H1 (cell line): ENCODE measurements around the gene IL18R1. TPM values are rescaled to one million over a fixed set of nuclear protein-coding genes. Genes with fewer than 3 reads are reported as not detected.

Experiments used
- CTCF ChIA-PET: fragments of 300-600 bp; sonication (Branson Sonifier 250); formaldehyde crosslinking; loops from one replicate; lab custom pipeline; 2021; ENCODE audit not compliant: partially characterized antibody; lab: Charles Lee
- POLR2A ChIA-PET: fragments of 300-600 bp; sonication (Branson Sonifier 250); formaldehyde crosslinking; loops from one replicate; lab custom pipeline; 2021; ENCODE audit warnings: inconsistent platforms; ENCODE audit not compliant: partially characterized antibody; lab: Charles Lee
- DNase-seq, 2 experiments: peaks; one replicate each; pipeline versions ENCODE4 v3.0.0 to v3.0.0-alpha.2; 2010 to 2022; ENCODE audit warnings: low spot score in 2 of 2, low read depth in 1 of 2, mixed read lengths in 1 of 2
- FAIRE-seq: peaks from 2 replicates; lab custom pipeline; 2011; peaks lifted over from hg19 to GRCh38; lab: Jason Lieb, UNC
- H2AFZ ChIP-seq: 2 replicates; pipeline ENCODE4 v1.8.1; 2012; ENCODE audit warnings: low read length, inconsistent platforms
- H2AK5ac ChIP-seq: 2 replicates; pipeline ENCODE4 v1.6.1; 2013; ENCODE audit warnings: low read depth, low read length
- H2BK120ac ChIP-seq: replicated peaks from 2 replicates; pipeline ENCODE3; 2013; ENCODE audit warnings: low read depth, low read length, inconsistent platforms
- H2BK12ac ChIP-seq: 2 replicates; pipeline ENCODE4 v1.6.1; 2013; ENCODE audit warnings: low read depth, low read length
- H2BK15ac ChIP-seq: 2 replicates; pipeline ENCODE4 v1.6.1; 2013; ENCODE audit warnings: low read length
- H2BK20ac ChIP-seq: 2 replicates; pipeline ENCODE4 v1.6.1; 2013; ENCODE audit warnings: low read length
- H2BK5ac ChIP-seq: 2 replicates; pipeline ENCODE4 v1.6.1; 2013; ENCODE audit warnings: low read depth, low read length
- H3K14ac ChIP-seq: 2 replicates; pipeline ENCODE4 v1.6.1; 2013; ENCODE audit warnings: inconsistent platforms; ENCODE audit not compliant: insufficient read length
- H3K18ac ChIP-seq: 2 replicates; pipeline ENCODE4 v1.6.1; 2013; ENCODE audit warnings: low read length; ENCODE audit errors: extremely low read depth
- H3K23ac ChIP-seq: 2 replicates; pipeline ENCODE4 v1.6.1; 2013; ENCODE audit warnings: inconsistent platforms; ENCODE audit not compliant: insufficient read length
- H3K23me2 ChIP-seq: 2 replicates; pipeline ENCODE4 v1.6.1; 2013; ENCODE audit warnings: low read depth, low read length
- H3K27ac ChIP-seq: 2 replicates; pipeline ENCODE4 v1.6.1; 2011; ENCODE audit warnings: low read depth, low read length, inconsistent platforms
- H3K27me3 ChIP-seq, 4 experiments: replicated peaks in 1 of 4; 1 replicate in 1 of 4; 2 replicates in 3 of 4; pipeline versions ENCODE4 v1.6.1 to v1.8.1; 2011 to 2013; ENCODE audit warnings: low read length in 3 of 4, mild to moderate bottlenecking in 3 of 4, inconsistent platforms in 2 of 4, mixed read lengths in 2 of 4, moderate library complexity in 1 of 4; ENCODE audit not compliant: control insufficient read depth in 3 of 4, insufficient read depth in 3 of 4; ENCODE audit errors: extremely low read depth in 1 of 4
- H3K36me3 ChIP-seq, 4 experiments: 2 replicates each; pipeline versions ENCODE4 v1.6.1 to v1.8.1; 2011 to 2013; ENCODE audit warnings: mild to moderate bottlenecking in 4 of 4, low read length in 3 of 4, moderate library complexity in 2 of 4, control low read depth in 1 of 4, inconsistent platforms in 1 of 4; ENCODE audit not compliant: insufficient read depth in 4 of 4, control insufficient read depth in 2 of 4
- H3K4ac ChIP-seq: replicated peaks from 2 replicates; pipeline ENCODE3; 2013; ENCODE audit warnings: low read length, low read depth, mixed read lengths, inconsistent platforms; ENCODE audit not compliant: insufficient read length
- H3K4me1 ChIP-seq, 4 experiments: replicated peaks in 1 of 4; 1 replicate in 1 of 4; 2 replicates in 3 of 4; pipeline versions ENCODE4 v1.6.1 to v1.8.1; 2011 to 2013; ENCODE audit warnings: low read length in 3 of 4, inconsistent platforms in 2 of 4, mixed read lengths in 1 of 4; ENCODE audit not compliant: insufficient read depth in 4 of 4, control insufficient read depth in 3 of 4
- H3K4me2 ChIP-seq, 2 experiments: 2 replicates each; pipeline versions ENCODE4 v1.6.1 to v1.8.1; 2011 to 2013; ENCODE audit warnings: low read depth in 2 of 2, low read length in 2 of 2, control low read depth in 1 of 2, inconsistent platforms in 1 of 2, mild to moderate bottlenecking in 1 of 2; ENCODE audit not compliant: insufficient read depth in 1 of 2
- H3K4me3 ChIP-seq, 4 experiments: fragments of 200-600, 300-600 bp in 1 of 4; sonication (generic), shearing (Covaris generic), sonication (Bioruptor Twin) in 1 of 4; 2 replicates each; pipeline versions ENCODE4 v1.5.1 to v1.8.1; 2011 to 2016; ENCODE audit warnings: low read length in 4 of 4, low read depth in 3 of 4, control low read depth in 2 of 4, inconsistent platforms in 2 of 4, mild to moderate bottlenecking in 2 of 4, mixed read lengths in 1 of 4, moderate library complexity in 1 of 4; ENCODE audit not compliant: insufficient read depth in 2 of 4; ENCODE audit errors: extremely low read depth in 1 of 4
- H3K56ac ChIP-seq: replicated peaks from 2 replicates; pipeline ENCODE3; 2013; ENCODE audit warnings: low read depth, mild to moderate bottlenecking, mixed read lengths, low read length, inconsistent platforms; ENCODE audit not compliant: insufficient read length
- H3K79me1 ChIP-seq: 2 replicates; pipeline ENCODE4 v1.6.1; 2013; ENCODE audit warnings: low read depth, low read length, control low read depth
- H3K79me2 ChIP-seq, 2 experiments: 2 replicates each; pipeline versions ENCODE4 v1.6.1 to v1.8.1; 2012 to 2013; ENCODE audit warnings: low read length in 2 of 2, mild to moderate bottlenecking in 2 of 2, inconsistent platforms in 1 of 2; ENCODE audit not compliant: insufficient read depth in 2 of 2, control insufficient read depth in 1 of 2
- H3K9ac ChIP-seq, 4 experiments: replicated peaks in 1 of 4; 1 replicate in 1 of 4; 2 replicates in 3 of 4; pipeline versions ENCODE4 v1.6.1 to v1.8.1; 2011 to 2013; ENCODE audit warnings: low read depth in 3 of 4, low read length in 3 of 4, control low read depth in 2 of 4, mild to moderate bottlenecking in 2 of 4, moderate library complexity in 2 of 4, inconsistent platforms in 1 of 4; ENCODE audit errors: extremely low read depth in 1 of 4
- H3K9me3 ChIP-seq, 2 experiments: 2 replicates each; pipeline versions ENCODE4 v1.6.1 to v1.8.1; 2012 to 2013; ENCODE audit warnings: mild to moderate bottlenecking in 2 of 2, moderate library complexity in 2 of 2, control low read depth in 1 of 2, inconsistent platforms in 1 of 2, low read depth in 1 of 2, low read length in 1 of 2, mixed read lengths in 1 of 2; ENCODE audit not compliant: insufficient read depth in 2 of 2
- H4K20me1 ChIP-seq, 2 experiments: replicated peaks in 1 of 2; 2 replicates each; pipeline versions ENCODE3 to v1.8.1; 2011 to 2013; ENCODE audit warnings: inconsistent platforms in 2 of 2, low read length in 2 of 2, mild to moderate bottlenecking in 1 of 2; ENCODE audit not compliant: insufficient read depth in 2 of 2, control insufficient read depth in 1 of 2
- H4K5ac ChIP-seq: 2 replicates; pipeline ENCODE4 v1.6.1; 2013; ENCODE audit warnings: low read length, low read depth, mixed read lengths, inconsistent platforms; ENCODE audit not compliant: insufficient read length
- H4K8ac ChIP-seq: 2 replicates; pipeline ENCODE4 v1.8.0; 2013; ENCODE audit warnings: mild to moderate bottlenecking, moderate library complexity, low read length, inconsistent platforms; ENCODE audit not compliant: insufficient read depth; ENCODE audit errors: extremely low read depth
- H4K91ac ChIP-seq: replicated peaks from 2 replicates; pipeline ENCODE3; 2013; ENCODE audit warnings: low read length, mixed read lengths, inconsistent platforms; ENCODE audit not compliant: insufficient read length
- EGR1 ChIP-seq: IDR thresholded peaks from 2 replicates; pipeline ENCODE4 v1.6.1; 2011; ENCODE audit warnings: low read depth, low read length, borderline replicate concordance
- EZH2 ChIP-seq: fragments of 200-600 bp; sonication (generic); IDR thresholded peaks from 2 replicates; pipeline ENCODE4 v1.7.1; 2012; ENCODE audit warnings: low read depth, mild to moderate bottlenecking, moderate library complexity, low read length, inconsistent platforms; ENCODE audit not compliant: severe bottlenecking
- RXRA ChIP-seq: IDR thresholded peaks from 2 replicates; pipeline ENCODE4 v1.6.1; 2011; ENCODE audit warnings: low read depth, mild to moderate bottlenecking, low read length, moderate library complexity; ENCODE audit not compliant: insufficient read depth
- WGBS, 2 experiments: shearing (Covaris generic) in 1 of 2; methylation state at CpG; one replicate each; pipeline versions ENCODE4 v1.1.6 to v1.1.7; 2013 to 2015; ENCODE audit warnings: low lambda C conversion rate in 2 of 2, mixed read lengths in 2 of 2, inconsistent platforms in 1 of 2, low coverage in 1 of 2, missing lambda C conversion rate in 1 of 2; ENCODE audit not compliant: insufficient replicate concordance in 2 of 2, insufficient coverage in 1 of 2, insufficient read length in 1 of 2; ENCODE audit errors: extremely low coverage in 1 of 2, missing lambda C conversion rate in 1 of 2; 5-methylcytosine and 5-hydroxymethylcytosine counted together
- polyA plus RNA-seq, 7 experiments: library from polyadenylated mRNA; depleted of rRNA in 3 of 7; stranded (reverse) in 5 of 7; unstranded in 2 of 7; fragments of >200 nt in 5 of 7; fragments of 200-250 nt in 2 of 7; gene quantifications; 1 replicate in 5 of 7; 2 replicates in 1 of 7; 4 replicates in 1 of 7; pipeline versions ENCODE4 v1.2.1 to v1.2.3, GENCODE V29; 2011 to 2013; ENCODE audit warnings: missing spikeins in 2 of 7, mixed read lengths in 2 of 7
- total RNA-seq: library from RNA; stranded (reverse); fragmentation: NEBNext Ultra II Directional; extraction: Animal tissue kit (Norgen Biotek cat#: 25700); gene quantifications from 2 replicates; pipeline ENCODE4 v1.2.1, GENCODE V29; 2021

The IL18R1 gene
- total and polyA plus RNA-seq, 2 of the 8 experiments (the other 6 are each of a cell fraction or from before 2014, with no cell fraction given), result 0.54 TPM; not detected in 1

GRCh38 chr2:102437122-102437521 lies 81.5 kb downstream of the IL18R1 start:
- no peaks in the 10 kb centered on the region for H3K9me3 ChIP-seq
- DNase-seq, result no peak
- no peak overlapping the region for H3K23ac ChIP-seq
- no peak overlapping the region for H4K8ac ChIP-seq
- no peak overlapping the region for H3K56ac ChIP-seq
- H2AFZ ChIP-seq, result no peak overlapping the region
- H2BK5ac ChIP-seq, result no peak overlapping the region
- WGBS, 2 experiments, result 90% methylated on average over 4 of the region's 4 CpGs; no CpG with 5 or more reads in 1 of the 2 experiments
- H3K4me3 ChIP-seq, result no peak overlapping the region
- H3K4ac ChIP-seq, result no peak overlapping the region
- no peak overlapping the region for H2BK120ac ChIP-seq
- H3K9ac ChIP-seq, result no peak overlapping the region
- H3K27ac ChIP-seq, result no peak overlapping the region
- H2AK5ac ChIP-seq, result no peak overlapping the region
- no peaks in the 10 kb centered on the region for H3K27me3 ChIP-seq
- no peaks in the 10 kb centered on the region for H3K4me1 ChIP-seq
- no peaks in the 10 kb centered on the region for H3K79me1 ChIP-seq
- no peak overlapping the region for H3K4me2 ChIP-seq
- H3K79me2 ChIP-seq, result no peaks in the 10 kb centered on the region
- no peak overlapping the region for H3K18ac ChIP-seq
- H2BK15ac ChIP-seq, result no peak overlapping the region
- no peaks in the 10 kb centered on the region for H4K20me1 ChIP-seq
- POLR2A ChIA-PET, result no interaction called here
- no peak overlapping the region for H4K5ac ChIP-seq
- H3K14ac ChIP-seq, result no peak overlapping the region
- no peak overlapping the region for H2BK12ac ChIP-seq
- TF ChIP-seq EZH2 (no peak), EGR1 (no peak), RXRA (no peak)
- TF ChIP-seq, all 59 proteins: peak for 0
- Histone ChIP-seq H4K91ac (no peak overlapping the region), H3K36me3 (no peaks in the 10 kb centered on the region), H3K23me2 (no peaks in the 10 kb centered on the region), H2BK20ac (no peak overlapping the region)
- FAIRE-seq, result no peak
- CTCF ChIA-PET, result interaction anchor here (0.6 to 2.0 kb wide), 4 partner anchors 10 to 202 kb away, joined by 3 to 6 read pairs (median 4); no protein-coding TSS in a partner anchor
